K562 (cell line): ENCODE results near the gene PRODH. TPM values are rescaled to one million over a fixed set of nuclear protein-coding genes. Genes with fewer than 3 reads are reported as not detected.
"Not testable (repeated sequence)": the region's sequence is repeated elsewhere in the genome, so short reads cannot be mapped to it uniquely, and the experiment has no call there.

Source experiments
- ATAC-seq: fragments of 200-7000 bp; cut with Tn5 transposase; 3 replicates; pipeline ENCODE4 v1.9.1; 2020; ENCODE audit warnings: moderate library complexity
- BruUV-seq: library from RNA; stranded (reverse); fragments of 400-500 nt; replicated peaks from 2 replicates; lab custom pipeline; 2021; lab: Mats Ljungman, UMichigan
- CTCF ChIA-PET: fragments of 300-600 bp; formaldehyde crosslinking; extraction: SDS; loops from one replicate; lab custom pipeline; 2021; ENCODE audit warnings: low intra/inter-chr PET ratio; lab: Yijun Ruan, JAX
- POLR2A ChIA-PET: fragments of 300-600, 350-650 bp; sonication (Branson Sonifier 250); formaldehyde crosslinking; extraction: SDS; loops from one replicate; lab custom pipeline; 2021; ENCODE audit warnings: antibody characterized with exemption, inconsistent platforms; lab: Yijun Ruan, JAX
- DNase-seq, 4 experiments: peaks; one replicate each; pipeline versions ENCODE4 v3.0.0 to v3.0.0-alpha.2; 2011 to 2018; ENCODE audit warnings: low spot score in 3 of 4, mixed read lengths in 3 of 4; ENCODE audit errors: extremely low read depth in 1 of 4
- FAIRE-seq: peaks from 2 replicates; lab custom pipeline; 2011; peaks lifted over from hg19 to GRCh38; lab: Jason Lieb, UNC
- H2AFZ ChIP-seq: 2 replicates; pipeline ENCODE4 v1.6.0; 2011; ENCODE audit warnings: low read depth, low read length, control low read depth, inconsistent platforms
- H3K27ac ChIP-seq: fragments of 200-600 bp; 3 replicates; pipeline ENCODE4 v1.8.0; 2011; ENCODE audit warnings: low read depth, mild to moderate bottlenecking, control low read depth, inconsistent platforms, low read length, moderate library complexity, mixed read lengths; ENCODE audit errors: extremely low read depth
- H3K27me3 ChIP-seq, 2 experiments: fragments of 300-600 bp in 1 of 2; 2 replicates in 1 of 2; 3 replicates in 1 of 2; pipeline versions ENCODE4 v1.6.0 to v1.8.0; 2011; ENCODE audit warnings: inconsistent platforms in 2 of 2, low read length in 2 of 2, mild to moderate bottlenecking in 1 of 2, mixed read lengths in 1 of 2, moderate library complexity in 1 of 2; ENCODE audit not compliant: control insufficient read depth in 2 of 2, insufficient read depth in 2 of 2
- H3K36me3 ChIP-seq: fragments of 300-600 bp; 3 replicates; pipeline ENCODE4 v1.8.0; 2011; ENCODE audit warnings: mild to moderate bottlenecking, low read length, inconsistent platforms; ENCODE audit not compliant: control insufficient read depth, insufficient read depth
- H3K4me1 ChIP-seq, 2 experiments: fragments of 200-600 bp in 1 of 2; replicated peaks in 1 of 2; 2 replicates in 1 of 2; 3 replicates in 1 of 2; pipeline versions ENCODE4 v1.5.1 to v1.8.0; 2011; ENCODE audit warnings: inconsistent platforms in 2 of 2, low read length in 2 of 2, mild to moderate bottlenecking in 1 of 2, mixed read lengths in 1 of 2, moderate library complexity in 1 of 2; ENCODE audit not compliant: control insufficient read depth in 2 of 2, insufficient read depth in 2 of 2
- H3K4me2 ChIP-seq: 2 replicates; pipeline ENCODE4 v1.6.1; 2011; ENCODE audit warnings: low read length, control low read depth, inconsistent platforms, mixed read lengths; ENCODE audit not compliant: insufficient read depth
- H3K4me3 ChIP-seq: fragments of 200-600 bp; sonication (generic), shearing (Covaris generic); 2 replicates; pipeline ENCODE4 v1.5.1; 2016; ENCODE audit warnings: control low read depth, inconsistent platforms
- H3K79me2 ChIP-seq: fragments of 200-600 bp; 3 replicates; pipeline ENCODE4 v1.8.0; 2011; ENCODE audit warnings: low read length, inconsistent platforms; ENCODE audit not compliant: control insufficient read depth, insufficient read depth
- H3K9ac ChIP-seq, 2 experiments: 2 replicates each; pipeline versions ENCODE4 v1.6.0 to v1.6.1; 2011; ENCODE audit warnings: low read depth in 2 of 2, low read length in 2 of 2, control low read depth in 1 of 2, inconsistent platforms in 1 of 2, mild to moderate bottlenecking in 1 of 2, mixed read lengths in 1 of 2; ENCODE audit not compliant: insufficient read depth in 1 of 2
- H3K9me1 ChIP-seq: one replicate; pipeline ENCODE4 v1.6.0; 2011; ENCODE audit warnings: inconsistent platforms, mild to moderate bottlenecking, low read length, moderate library complexity; ENCODE audit not compliant: control insufficient read depth, insufficient read depth
- H3K9me3 ChIP-seq: replicated peaks from 2 replicates; pipeline ENCODE4 v1.5.1; 2011; ENCODE audit warnings: low read depth, low read length, inconsistent platforms; ENCODE audit not compliant: control insufficient read depth, insufficient read depth
- H4K20me1 ChIP-seq: replicated peaks from 2 replicates; pipeline ENCODE4 v1.6.1; 2011; ENCODE audit warnings: low read length, inconsistent platforms, mixed read lengths; ENCODE audit not compliant: control insufficient read depth, insufficient read depth
- ARID2 ChIP-seq: fragments of 450-650 bp; IDR thresholded peaks from 2 replicates; pipeline ENCODE4 v1.6.1; 2017; ENCODE audit warnings: antibody characterized with exemption, mild to moderate bottlenecking
- PTBP1 ChIP-seq: fragments of 200-400 bp; formaldehyde crosslinking; IDR thresholded peaks from 2 replicates; pipeline ENCODE4 v1.6.1; 2017; ENCODE audit warnings: low read depth, low read length
- SIRT6 ChIP-seq: IDR thresholded peaks from one replicate; pipeline ENCODE4 v1.6.1; 2012; ENCODE audit warnings: low read depth, mild to moderate bottlenecking, control low read depth, inconsistent platforms, low read length, moderate library complexity
- TFAM ChIP-seq: fragments of 250-450 bp; sonication (Bioruptor Pico); conservative IDR thresholded peaks from 2 replicates; pipeline ENCODE4 v1.5.0; 2021; ENCODE audit warnings: mild to moderate bottlenecking, moderate library complexity
- TFE3 ChIP-seq: fragments of 450-650 bp; formaldehyde crosslinking; IDR thresholded peaks from 2 replicates; pipeline ENCODE4 v1.4.0; 2020; ENCODE audit warnings: mild to moderate bottlenecking, mixed read lengths
- ZNF217 ChIP-seq: sonication (generic); formaldehyde crosslinking; IDR thresholded peaks from 2 replicates; pipeline ENCODE4 v1.8.0; 2022; ENCODE audit warnings: mild to moderate bottlenecking, missing genetic modification reagents
- ZNF274 ChIP-seq: IDR thresholded peaks from 2 replicates; pipeline ENCODE4 v1.6.1; 2011; ENCODE audit warnings: low read depth, mild to moderate bottlenecking, low read length, moderate library complexity, borderline replicate concordance
- WGBS: fragments of 100-300 bp; shearing (Covaris generic); methylation state at CpG from one replicate; pipeline ENCODE4 v1.1.6; 2016; ENCODE audit warnings: low coverage, mixed read lengths; ENCODE audit not compliant: insufficient coverage; ENCODE audit errors: missing lambda C conversion rate; 5-methylcytosine and 5-hydroxymethylcytosine counted together
- in situ Hi-C: fragments of 300-500 bp; cut with MboI; formaldehyde crosslinking; loops from 4 replicates; pipeline ENCODE4 v1.15.0; 2018; ENCODE audit warnings: inconsistent platforms, mixed read lengths
- intact Hi-C: fragments of 100-400 bp; cut with micrococcal nuclease; formaldehyde crosslinking; loops from 2 replicates; pipeline ENCODE4 v1.14.2; 2022
- polyA plus RNA-seq, 8 experiments: library from polyadenylated mRNA; depleted of rRNA in 4 of 8; stranded (reverse) in 5 of 8; unstranded in 3 of 8; fragments of >200 nt; fragmentation: Nextera tagmentation in 2 of 8; fragmentation: Illumina TruSeq in 1 of 8; extraction: Ambion mirVana in 2 of 8; extraction: Trizol in 1 of 8; gene quantifications; 2 replicates each; pipeline versions ENCODE4 v1.2.1 to v1.2.3, GENCODE V29; 2011 to 2014; ENCODE audit warnings: inconsistent platforms in 1 of 8, missing spikeins in 1 of 8
- total RNA-seq, 7 experiments: library from RNA; depleted of rRNA in 6 of 7; stranded (reverse); fragments of >200 nt in 6 of 7; fragmentation: Illumina TruSeq in 2 of 7; extraction: Trizol in 2 of 7; gene quantifications; 2 replicates each; pipeline versions ENCODE4 v1.2.1 to v1.2.3, GENCODE V29; 2011 to 2021; ENCODE audit warnings: low replicate concordance in 1 of 7

The PRODH gene
- total and polyA plus RNA-seq, 9 of the 15 experiments (the other 6 are each of a cell fraction or from before 2014, with no cell fraction given), result 0.07 to 0.11 TPM; not detected in 7

- Histone ChIP-seq H3K79me2 (no peaks in the 10 kb centered on the region), H2AFZ (no peak overlapping the region), H3K4me2 (no peak overlapping the region)
- CTCF ChIA-PET, result no interaction called here
- ATAC-seq, result no peak
- POLR2A ChIA-PET, result no interaction called here
- in situ Hi-C loops, result loop anchor here (25.0 kb wide), 1 partner anchor 726 kb away; the partner anchor contains the start of gene USP18
- no peak for TF ChIP-seq ZNF274
- TF ChIP-seq ZNF217 (CRISPR knock-in tag), result no peak
- no peak for TF ChIP-seq TFE3 (CRISPR knock-in tag)
- no peak for TF ChIP-seq TFAM
- no peak for TF ChIP-seq SIRT6
- no peak for TF ChIP-seq ARID2
- no peak for TF ChIP-seq PTBP1
- TF ChIP-seq, all 486 proteins: peak for 0
- Histone ChIP-seq H4K20me1 (no peaks in the 10 kb centered on the region), H3K4me1 (no peaks in the 10 kb centered on the region), H3K9me3 (no peaks in the 10 kb centered on the region), H3K9ac (no peak overlapping the region), H3K4me3 (no peak overlapping the region), H3K27me3 (no peaks in the 10 kb centered on the region), H3K9me1 (no peaks in the 10 kb centered on the region), H3K27ac (no peak overlapping the region), H3K36me3 (no peaks in the 10 kb centered on the region)
- intact Hi-C loops, result no loop called here
- no CpG with 5 or more reads among the region's 8 CpGs for WGBS
- DNase-seq (no peak), FAIRE-seq (no peak)
- BruUV-seq, result no TSS peak
These were observed 48.0 kb downstream of the PRODH start for GRCh38 chr22:18888115-18888514.

- WGBS, result 6% methylated on average over 4 of the region's 4 CpGs
- H4K20me1 ChIP-seq, H3K4me1 ChIP-seq, FAIRE-seq, BruUV-seq, H3K9ac ChIP-seq, H3K4me3 ChIP-seq, CTCF ChIA-PET, H2AFZ ChIP-seq, POLR2A ChIA-PET, H3K9me3 ChIP-seq, intact Hi-C loops, ATAC-seq, H3K27me3 ChIP-seq, H3K9me1 ChIP-seq, H3K4me2 ChIP-seq, H3K27ac ChIP-seq, DNase-seq, H3K36me3 ChIP-seq, H3K79me2 ChIP-seq: not testable (repeated sequence)
- in situ Hi-C loops, result loop anchor here (25.0 kb wide), 1 partner anchor 722 kb away; the partner anchor contains the start of gene USP18
These were observed 51.6 kb downstream of the PRODH start for GRCh38 chr22:18884465-18884864.
